Colonic mucosa (tissue), 4 donors: ENCODE data around the gene HJURP. TPM values are rescaled to one million over a fixed set of nuclear protein-coding genes. Genes with fewer than 3 reads are reported as not detected.

Source experiments
- DNase-seq: peaks from one replicate; pipeline ENCODE4 v3.0.0-alpha.2; 2020
- H3K27ac ChIP-seq: fragments of 200-600 bp; one replicate; pipeline ENCODE4 v1.8.0; 2021
- H3K27me3 ChIP-seq: fragments of 200-600 bp; one replicate; pipeline ENCODE4 v1.8.0; 2021
- H3K36me3 ChIP-seq: fragments of 200-600 bp; one replicate; pipeline ENCODE4 v1.8.0; 2021
- H3K4me1 ChIP-seq: fragments of 200-600 bp; one replicate; pipeline ENCODE4 v1.8.0; 2021; ENCODE audit warnings: mild to moderate bottlenecking
- H3K4me3 ChIP-seq: fragments of 200-600 bp; one replicate; pipeline ENCODE4 v1.8.0; 2021
- H3K9ac ChIP-seq, 2 donors: one replicate each; pipeline ENCODE4 v1.7.0; 2013; ENCODE audit warnings: control low read depth in 2 of 2, low read depth in 2 of 2, low read length in 2 of 2
- H3K9me3 ChIP-seq: fragments of 200-600 bp; one replicate; pipeline ENCODE4 v1.8.0; 2021
- CTCF ChIP-seq: fragments of 200-600 bp; IDR thresholded peaks from one replicate; pipeline ENCODE4 v1.8.0; 2022; ENCODE audit warnings: antibody characterized with exemption, mild to moderate bottlenecking
- intact Hi-C: fragments of 100-400 bp; cut with DNase I; formaldehyde crosslinking; loops from one replicate; pipeline ENCODE4 v1.14.1; 2022
- total RNA-seq, 2 donors: library from RNA; stranded (reverse); fragmentation: NEBNext Ultra II Directional in 1 of 2; extraction: Animal tissue kit (Norgen Biotek cat#: 25700) in 1 of 2; gene quantifications; one replicate each; pipeline ENCODE4 v1.2.1, GENCODE V29; 2021
- donor health status: healthy.
- donor health status: DM: no; HTN: no; CAD: no.
- donor health status: DM: no; HTN: no; CAD: no.

Gene HJURP
- total RNA-seq, 2 donors from 2014 or later: 8.9 to 40.8 TPM

- H3K27ac ChIP-seq: no peak overlapping the region
- H3K4me3 ChIP-seq: no peak overlapping the region
- no peaks in the 10 kb centered on the region for H3K4me1 ChIP-seq
- H3K9ac ChIP-seq: no peak overlapping the region
- H3K27me3 ChIP-seq: no peaks in the 10 kb centered on the region
- no peak for DNase-seq
- no peaks in the 10 kb centered on the region for H3K9me3 ChIP-seq
- no peak for TF ChIP-seq CTCF
- intact Hi-C loops: no loop called here
- no peaks in the 10 kb centered on the region for H3K36me3 ChIP-seq
These were observed 44.0 kb downstream of the HJURP start for GRCh38 chr2:233810385-233810784.

- no peak for DNase-seq
- no peak for TF ChIP-seq CTCF
- intact Hi-C loops: no loop called here
- Histone ChIP-seq H3K4me1 (no peaks in the 10 kb centered on the region), H3K27me3 (no peaks in the 10 kb centered on the region), H3K36me3 (no peaks in the 10 kb centered on the region), H3K4me3 (no peak overlapping the region), H3K9me3 (no peaks in the 10 kb centered on the region), H3K9ac (no peak overlapping the region), H3K27ac (no peak overlapping the region)
These were observed 46.1 kb downstream of the HJURP start for GRCh38 chr2:233807966-233808935.

- Histone ChIP-seq H3K36me3 (no peaks in the 10 kb centered on the region), H3K27me3 (no peaks in the 10 kb centered on the region), H3K4me3 (no peak overlapping the region), H3K4me1 (no peaks in the 10 kb centered on the region), H3K9ac (no peak overlapping the region), H3K9me3 (no peaks in the 10 kb centered on the region), H3K27ac (no peak overlapping the region)
- intact Hi-C loops: no loop called here
- DNase-seq: no peak
- no peak for TF ChIP-seq CTCF
These were observed 47.0 kb downstream of the HJURP start for GRCh38 chr2:233807215-233807865.

DNA sequence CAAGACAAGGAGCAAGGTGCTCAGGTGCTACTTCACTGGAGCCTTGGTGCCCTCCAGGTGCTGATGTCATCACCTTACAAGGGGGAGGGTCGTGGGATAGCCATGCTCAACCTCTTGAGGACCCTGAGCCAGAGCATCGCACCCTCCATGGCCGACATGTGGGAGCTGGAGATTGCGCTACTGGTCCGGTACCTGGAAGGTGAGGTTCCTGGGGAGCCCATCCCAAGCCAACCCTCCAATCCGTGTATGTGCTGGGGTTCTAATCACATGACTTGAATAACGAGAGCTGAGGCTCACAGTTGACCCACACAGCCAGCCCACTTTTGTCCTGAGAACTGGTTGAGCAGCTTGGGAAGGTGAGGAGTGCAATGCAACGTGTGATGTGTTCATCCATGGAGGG is 50.3 kb downstream of the HJURP start:
- no peaks in the 10 kb centered on the region for H3K4me1 ChIP-seq
- H3K27me3 ChIP-seq: no peaks in the 10 kb centered on the region
- no peak overlapping the region for H3K4me3 ChIP-seq
- H3K9ac ChIP-seq: no peak overlapping the region
- no peak for TF ChIP-seq CTCF
- no peaks in the 10 kb centered on the region for H3K36me3 ChIP-seq
- peak; percentile 5 for DNase-seq
- H3K9me3 ChIP-seq: no peaks in the 10 kb centered on the region
- intact Hi-C loops: no loop called here
- no peak overlapping the region for H3K27ac ChIP-seq

DNA sequence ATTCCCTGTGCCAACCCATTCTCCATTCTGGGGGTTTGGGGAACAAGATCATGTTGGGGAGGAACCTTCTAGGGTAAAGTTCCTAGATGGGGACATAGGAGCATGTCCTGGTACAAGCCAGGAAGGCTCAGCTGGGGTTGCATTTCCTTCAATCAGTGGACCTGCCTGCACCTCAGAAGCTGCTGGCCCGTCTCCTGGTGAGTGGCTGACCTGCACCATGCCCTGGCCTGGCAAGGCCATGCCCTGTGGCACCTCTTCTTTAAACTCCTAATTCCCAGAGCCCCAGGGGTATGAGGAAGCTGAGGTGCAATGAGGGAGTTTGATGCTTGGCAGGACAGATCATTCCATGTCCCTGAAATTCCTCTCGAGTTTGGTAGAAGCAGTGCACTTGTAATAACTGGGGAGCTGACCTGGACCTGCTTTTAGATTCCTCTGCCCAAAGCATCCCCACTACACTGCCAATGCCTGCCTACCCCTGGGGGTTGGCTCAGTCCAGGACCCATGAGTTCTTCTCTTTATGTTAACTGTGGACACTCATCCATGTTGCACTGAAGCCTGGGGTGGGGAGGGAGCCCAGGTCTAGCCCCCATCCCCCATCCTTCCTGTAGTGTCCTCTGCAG is 50.9 kb downstream of the HJURP start:
- intact Hi-C loops: no loop called here
- peak; percentile 6 for DNase-seq
- TF ChIP-seq CTCF: no peak

More for the DNA sequence above, 50.9 kb downstream of the HJURP start:
- H3K4me1 ChIP-seq: no peaks in the 10 kb centered on the region
- no peaks in the 10 kb centered on the region for H3K9me3 ChIP-seq
- no peak overlapping the region for H3K4me3 ChIP-seq
- H3K27ac ChIP-seq: no peak overlapping the region
- no peak overlapping the region for H3K9ac ChIP-seq
- H3K27me3 ChIP-seq: no peaks in the 10 kb centered on the region
- H3K36me3 ChIP-seq: no peaks in the 10 kb centered on the region
